PFSK-1 (cell line): ENCODE data around the gene ZNF445.

Experiments
- POLR2AphosphoS5 ChIP-seq: IDR thresholded peaks from 2 replicates; pipeline ENCODE4 v1.6.1; 2012; ENCODE audit warnings: low read depth, mild to moderate bottlenecking, control low read depth, low read length, moderate library complexity
- SIN3A ChIP-seq: IDR thresholded peaks from 2 replicates; pipeline ENCODE4 v1.6.1; 2012; ENCODE audit warnings: mild to moderate bottlenecking, low read length, moderate library complexity, borderline replicate concordance; ENCODE audit not compliant: insufficient read depth
- TAF1 ChIP-seq: IDR thresholded peaks from 2 replicates; pipeline ENCODE4 v1.6.1; 2012; ENCODE audit warnings: low read length, control low read depth, borderline replicate concordance; ENCODE audit not compliant: insufficient read depth

DNA sequence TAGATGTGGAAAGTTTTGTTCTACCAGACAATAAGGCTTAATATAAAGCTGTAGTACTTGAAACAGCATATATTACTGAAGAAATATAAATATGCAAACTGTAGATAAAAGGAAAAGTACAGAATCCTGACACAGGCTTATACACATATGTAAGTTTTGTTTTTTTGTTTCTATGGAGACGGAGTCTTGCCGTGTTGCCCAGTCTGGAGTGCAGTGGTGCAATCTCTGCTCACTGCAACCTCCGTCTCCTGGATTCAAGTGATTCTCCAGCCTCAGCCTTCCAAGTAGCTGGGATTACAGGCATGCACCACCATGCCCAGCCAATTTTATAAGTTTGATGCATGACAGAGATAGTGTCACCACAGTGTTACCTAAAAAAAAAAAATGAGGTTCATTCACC lies 29.1 kb upstream of the ZNF445 start:
- no peak for TF ChIP-seq POLR2AphosphoS5
- no peak for TF ChIP-seq TAF1
- TF ChIP-seq SIN3A, result no peak
